HL-60 (cell line): ENCODE data around the gene WNK1.

Experiments
- DNase-seq, 2 experiments: peaks; one replicate each; pipeline ENCODE4 v3.0.0-alpha.2; 2010 to 2020; ENCODE audit warnings: low read depth in 1 of 2, low spot score in 1 of 2
- H3K27ac ChIP-seq: fragments of 250-450 bp; sonication (Bioruptor Pico); replicated peaks from 2 replicates; pipeline ENCODE4 v1.5.1; 2020; ENCODE audit warnings: mild to moderate bottlenecking, moderate library complexity
- H3K27me3 ChIP-seq: fragments of 250-450 bp; sonication (Bioruptor Pico); 2 replicates; pipeline ENCODE4 v1.5.1; 2021; ENCODE audit warnings: mild to moderate bottlenecking, moderate library complexity; ENCODE audit not compliant: insufficient read depth, poor library complexity, severe bottlenecking
- H3K4me3 ChIP-seq: replicated peaks from 2 replicates; pipeline ENCODE4 v1.5.1; 2011; ENCODE audit warnings: mild to moderate bottlenecking, control low read depth, low read length; ENCODE audit not compliant: insufficient read depth
- CTCF ChIP-seq: IDR thresholded peaks from one replicate; pipeline ENCODE4 v1.5.1; 2011; ENCODE audit warnings: low read length, control low read depth, inconsistent platforms; ENCODE audit not compliant: insufficient read depth
- GABPA ChIP-seq: IDR thresholded peaks from 2 replicates; pipeline ENCODE4 v1.6.1; 2012; ENCODE audit warnings: low read depth
- POLR2AphosphoS5 ChIP-seq: IDR thresholded peaks from 2 replicates; pipeline ENCODE4 v1.6.1; 2012; ENCODE audit warnings: low read depth
- REST ChIP-seq: IDR thresholded peaks from 2 replicates; pipeline ENCODE4 v1.6.1; 2012; ENCODE audit warnings: low read depth; ENCODE audit not compliant: insufficient replicate concordance
- SPI1 ChIP-seq: IDR thresholded peaks from 2 replicates; pipeline ENCODE4 v1.6.1; 2012; ENCODE audit warnings: low read depth, mild to moderate bottlenecking, borderline replicate concordance

Gene WNK1

DNA sequence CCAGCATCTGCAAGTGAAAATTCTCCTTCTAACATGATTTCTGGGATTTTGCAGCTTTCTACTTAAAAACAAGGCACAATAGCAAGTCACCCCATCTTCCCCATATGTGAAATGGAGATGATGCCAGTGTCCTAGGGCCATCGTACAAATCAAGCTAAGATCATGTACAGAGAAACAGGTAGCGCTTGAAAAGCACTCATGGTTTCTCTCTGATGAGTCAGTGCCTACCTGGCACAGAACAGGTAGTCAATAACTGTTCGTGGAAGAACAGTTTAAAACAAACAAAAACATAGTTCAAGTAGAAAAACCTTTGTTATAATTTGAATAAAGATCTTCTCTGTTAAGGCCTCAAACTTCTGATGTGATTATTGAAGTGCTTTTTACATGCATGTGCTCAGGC lies 150.2 kb downstream of the WNK1 start:
- Histone ChIP-seq H3K27ac (no peak overlapping the region; the same call in 1 of the 2 replicates), H3K27me3 (no peaks in the 10 kb centered on the region), H3K4me3 (no peak overlapping the region)
- no peak for DNase-seq
- no peak for TF ChIP-seq POLR2AphosphoS5
- TF ChIP-seq GABPA, result no peak
- no peak for TF ChIP-seq REST
- no peak for TF ChIP-seq CTCF
- no peak for TF ChIP-seq SPI1

GRCh38 chr12:903055-903454 lies 150.7 kb downstream of the WNK1 start:
- DNase-seq, result no peak
- no peak for TF ChIP-seq GABPA
- TF ChIP-seq REST, result no peak
- no peak for TF ChIP-seq CTCF
- no peak for TF ChIP-seq POLR2AphosphoS5
- TF ChIP-seq SPI1, result no peak
- H3K27me3 ChIP-seq, result no peaks in the 10 kb centered on the region
- H3K27ac ChIP-seq, result no peak overlapping the region; the same call in 1 of the 2 replicates
- H3K4me3 ChIP-seq, result no peak overlapping the region

GRCh38 chr12:904010-904414 lies 151.6 kb downstream of the WNK1 start:
- Histone ChIP-seq H3K27ac (peak overlapping the region; percentile 89), H3K4me3 (no peak overlapping the region), H3K27me3 (no peaks in the 10 kb centered on the region)
- no peak for TF ChIP-seq GABPA
- peak; percentile 97 for TF ChIP-seq SPI1
- peak in 1 of 2 experiments; percentile 67 for DNase-seq

- Histone ChIP-seq H3K4me3 (no peak overlapping the region), H3K27me3 (no peaks in the 10 kb centered on the region), H3K27ac (peak overlapping the region; percentile 89)
- no peak for TF ChIP-seq CTCF
- peak; percentile 60 for TF ChIP-seq POLR2AphosphoS5
- no peak for TF ChIP-seq REST
- peak; percentile 36; the same call in 1 of the 2 replicates for TF ChIP-seq SPI1
- TF ChIP-seq GABPA, result no peak
- DNase-seq, result peak; percentile 81 to 95
Measured at GRCh38 chr12:905261-906031, 153.1 kb downstream of the WNK1 start.
